Caco-2 (cell line): ENCODE data around the gene ADAMTSL2. TPM values are rescaled to one million over a fixed set of nuclear protein-coding genes. Genes with fewer than 3 reads are reported as not detected.

Experiments used
- BruUV-seq: library from RNA; stranded (reverse); fragments of 400-500 nt; replicated peaks from 2 replicates; lab custom pipeline; 2021; lab: Mats Ljungman, UMichigan
- CTCF ChIA-PET: fragments of 300-600 bp; sonication (Branson Sonifier 250); formaldehyde crosslinking; loops from one replicate; lab custom pipeline; 2022; ENCODE audit warnings: antibody characterized with exemption; lab: Charles Lee
- POLR2A ChIA-PET: fragments of 300-600 bp; sonication (Branson Sonifier 250); formaldehyde crosslinking; loops from one replicate; lab custom pipeline; 2022; ENCODE audit warnings: antibody characterized with exemption; lab: Charles Lee
- DNase-seq, 2 experiments: peaks; one replicate each; pipeline versions ENCODE4 v3.0.0 to v3.0.0-alpha.2; 2020 to 2022
- H3K27me3 ChIP-seq: replicated peaks from 2 replicates; pipeline ENCODE4 v1.6.0; 2011; ENCODE audit warnings: low read length; ENCODE audit not compliant: control insufficient read depth, insufficient read depth
- H3K36me3 ChIP-seq: 2 replicates; pipeline ENCODE4 v1.5.1; 2011; ENCODE audit warnings: low read length; ENCODE audit not compliant: control insufficient read depth, insufficient read depth
- H3K4me1 ChIP-seq: fragments of 250-450 bp; sonication (Bioruptor Pico); 2 replicates; pipeline ENCODE4 v1.5.1; 2020; ENCODE audit warnings: mild to moderate bottlenecking
- H3K4me3 ChIP-seq: 2 replicates; pipeline ENCODE4 v1.5.1; 2011; ENCODE audit warnings: low read depth, mild to moderate bottlenecking, control low read depth, low read length
- H3K9me3 ChIP-seq: fragments of 250-450 bp; sonication (Bioruptor Pico); 2 replicates; pipeline ENCODE4 v1.5.1; 2020; ENCODE audit warnings: mild to moderate bottlenecking, moderate library complexity
- H3K27ac Mint-ChIP-seq: one replicate; pipeline ENCODE4 v1.8.0; 2022; ENCODE audit warnings: mixed read lengths; ENCODE audit not compliant: unreplicated experiment
- H3K27me3 Mint-ChIP-seq: one replicate; pipeline ENCODE4 v1.8.0; 2022; ENCODE audit warnings: mixed read lengths; ENCODE audit not compliant: insufficient read depth, unreplicated experiment
- H3K36me3 Mint-ChIP-seq: one replicate; pipeline ENCODE4 v1.8.0; 2022; ENCODE audit warnings: mild to moderate bottlenecking, mixed read lengths; ENCODE audit not compliant: insufficient read depth, unreplicated experiment
- H3K4me1 Mint-ChIP-seq: one replicate; pipeline ENCODE4 v1.8.0; 2022; ENCODE audit warnings: low read depth, mixed read lengths; ENCODE audit not compliant: unreplicated experiment
- H3K4me3 Mint-ChIP-seq: one replicate; pipeline ENCODE4 v1.8.0; 2022; ENCODE audit warnings: mild to moderate bottlenecking, moderate library complexity, mixed read lengths; ENCODE audit not compliant: unreplicated experiment
- H3K9me3 Mint-ChIP-seq: one replicate; pipeline ENCODE4 v1.8.0; 2022; ENCODE audit warnings: mixed read lengths; ENCODE audit not compliant: unreplicated experiment
- intact Hi-C: fragments of 100-400 bp; cut with micrococcal nuclease; formaldehyde crosslinking; loops from one replicate; pipeline ENCODE4 v1.10.0; 2022; ENCODE audit not compliant: unreplicated experiment
- total RNA-seq: library from RNA; stranded (reverse); gene quantifications from 2 replicates; pipeline ENCODE4 v1.2.3, GENCODE V29; 2022
- TF ChIP-seq, protein P1 (sequence below), 2 experiments: fragments of 200-600 bp in 1 of 2; IDR thresholded peaks; 1 replicate in 1 of 2; 2 replicates in 1 of 2; pipeline versions ENCODE4 v1.5.1 to v1.8.0; 2011 to 2022; ENCODE audit warnings: antibody characterized with exemption in 1 of 2, control low read depth in 1 of 2, inconsistent platforms in 1 of 2, low read depth in 1 of 2, low read length in 1 of 2, mild to moderate bottlenecking in 1 of 2, moderate library complexity in 1 of 2; ENCODE audit not compliant: insufficient read depth in 1 of 2, severe bottlenecking in 1 of 2, unreplicated experiment in 1 of 2

ADAMTSL2 gene
- total RNA-seq, 1 experiment from 2014 or later: 0.68 TPM

DNA sequence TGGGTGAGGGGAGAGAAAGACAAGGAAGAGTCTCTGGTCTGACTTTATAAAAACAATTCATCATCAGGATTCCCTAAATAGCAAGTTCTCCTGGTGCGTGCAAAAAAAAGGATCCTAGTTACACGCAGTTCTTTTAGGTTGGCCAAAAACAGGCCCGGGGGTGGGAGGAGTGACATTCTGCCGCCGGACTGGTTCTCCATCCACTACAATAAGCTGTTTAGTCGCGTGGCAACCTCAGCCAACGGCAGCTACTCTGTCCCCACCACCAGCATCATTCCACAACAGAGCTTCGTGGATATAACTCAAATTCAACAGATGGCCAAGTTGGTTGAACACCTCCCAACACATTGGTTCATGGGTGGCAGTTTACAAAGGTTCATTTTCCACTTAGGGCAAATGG, 77.5 kb downstream of the ADAMTSL2 start:
- BruUV-seq: no TSS peak

DNA sequence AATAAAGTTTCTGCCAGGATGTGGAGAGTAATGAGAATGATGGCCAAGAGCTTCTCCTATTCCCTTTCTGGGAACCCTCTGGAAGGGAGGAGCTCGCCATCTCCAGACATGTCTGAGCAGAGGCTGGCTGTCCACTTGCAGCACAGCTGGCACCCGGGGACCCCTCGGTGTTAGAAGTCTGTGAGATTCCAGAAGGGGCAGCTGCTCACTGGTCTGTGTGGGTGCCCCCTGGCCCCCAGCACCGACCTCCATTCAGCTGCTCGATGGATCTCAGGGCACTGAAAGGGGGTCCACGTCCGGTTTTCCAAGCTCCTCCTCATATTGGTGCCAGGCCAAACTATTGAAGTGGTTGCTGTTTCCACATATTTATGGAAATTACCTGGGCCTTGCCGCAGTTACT, 78.3 kb downstream of the ADAMTSL2 start:
- H3K4me3 ChIP-seq: no peak overlapping the region
- Mint-ChIP-seq H3K9me3 (no peaks in the 10 kb centered on the region), H3K27ac (no peak overlapping the region), H3K27me3 (peaks cover 14% of the 10 kb centered on the region), H3K4me3 (no peak overlapping the region), H3K36me3 (no peaks in the 10 kb centered on the region), H3K4me1 (no peaks in the 10 kb centered on the region)
- BruUV-seq: no TSS peak
- TF ChIP-seq, protein P1, sequence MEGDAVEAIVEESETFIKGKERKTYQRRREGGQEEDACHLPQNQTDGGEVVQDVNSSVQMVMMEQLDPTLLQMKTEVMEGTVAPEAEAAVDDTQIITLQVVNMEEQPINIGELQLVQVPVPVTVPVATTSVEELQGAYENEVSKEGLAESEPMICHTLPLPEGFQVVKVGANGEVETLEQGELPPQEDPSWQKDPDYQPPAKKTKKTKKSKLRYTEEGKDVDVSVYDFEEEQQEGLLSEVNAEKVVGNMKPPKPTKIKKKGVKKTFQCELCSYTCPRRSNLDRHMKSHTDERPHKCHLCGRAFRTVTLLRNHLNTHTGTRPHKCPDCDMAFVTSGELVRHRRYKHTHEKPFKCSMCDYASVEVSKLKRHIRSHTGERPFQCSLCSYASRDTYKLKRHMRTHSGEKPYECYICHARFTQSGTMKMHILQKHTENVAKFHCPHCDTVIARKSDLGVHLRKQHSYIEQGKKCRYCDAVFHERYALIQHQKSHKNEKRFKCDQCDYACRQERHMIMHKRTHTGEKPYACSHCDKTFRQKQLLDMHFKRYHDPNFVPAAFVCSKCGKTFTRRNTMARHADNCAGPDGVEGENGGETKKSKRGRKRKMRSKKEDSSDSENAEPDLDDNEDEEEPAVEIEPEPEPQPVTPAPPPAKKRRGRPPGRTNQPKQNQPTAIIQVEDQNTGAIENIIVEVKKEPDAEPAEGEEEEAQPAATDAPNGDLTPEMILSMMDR (IDR thresholded peaks at IDR 0.05; ENCODE audit: insufficient read depth in 1 of 2, low read depth in 1 of 2, low read length in 1 of 2, severe bottlenecking in 1 of 2, unreplicated experiment in 1 of 2): no peak
- DNase-seq: no peak
- intact Hi-C loops: no loop called here
- no peaks in the 10 kb centered on the region for H3K4me1 ChIP-seq
- no peaks in the 10 kb centered on the region; the same call in none of the 2 replicates for H3K27me3 ChIP-seq
- no peaks in the 10 kb centered on the region for H3K9me3 ChIP-seq
- ChIA-PET CTCF (interaction anchor here (0.6 kb wide), 1 partner anchor 116 kb away, joined by 6 read pairs; no protein-coding TSS in a partner anchor), POLR2A (no interaction called here)
- H3K36me3 ChIP-seq: no peaks in the 10 kb centered on the region

More for the DNA sequence above, 77.5 kb downstream of the ADAMTSL2 start:
- Histone ChIP-seq H3K9me3 (no peaks in the 10 kb centered on the region), H3K36me3 (no peaks in the 10 kb centered on the region), H3K27me3 (no peaks in the 10 kb centered on the region; the same call in none of the 2 replicates), H3K4me3 (no peak overlapping the region), H3K4me1 (no peaks in the 10 kb centered on the region)
- Mint-ChIP-seq H3K9me3 (no peaks in the 10 kb centered on the region), H3K27ac (no peak overlapping the region), H3K4me3 (no peak overlapping the region), H3K27me3 (peaks cover 12% of the 10 kb centered on the region), H3K4me1 (no peaks in the 10 kb centered on the region), H3K36me3 (no peaks in the 10 kb centered on the region)
- intact Hi-C loops: no loop called here
- TF ChIP-seq, protein P1 (IDR thresholded peaks at IDR 0.05; ENCODE audit: insufficient read depth in 1 of 2, low read depth in 1 of 2, low read length in 1 of 2, severe bottlenecking in 1 of 2, unreplicated experiment in 1 of 2): no peak
- POLR2A ChIA-PET: interaction anchor here (0.6 kb wide), 1 partner anchor 58 kb away, joined by 8 read pairs; no protein-coding TSS in a partner anchor
- CTCF ChIA-PET: interaction anchor here (0.6 kb wide), 1 partner anchor 116 kb away, joined by 6 read pairs; no protein-coding TSS in a partner anchor
- no peak for DNase-seq

DNA sequence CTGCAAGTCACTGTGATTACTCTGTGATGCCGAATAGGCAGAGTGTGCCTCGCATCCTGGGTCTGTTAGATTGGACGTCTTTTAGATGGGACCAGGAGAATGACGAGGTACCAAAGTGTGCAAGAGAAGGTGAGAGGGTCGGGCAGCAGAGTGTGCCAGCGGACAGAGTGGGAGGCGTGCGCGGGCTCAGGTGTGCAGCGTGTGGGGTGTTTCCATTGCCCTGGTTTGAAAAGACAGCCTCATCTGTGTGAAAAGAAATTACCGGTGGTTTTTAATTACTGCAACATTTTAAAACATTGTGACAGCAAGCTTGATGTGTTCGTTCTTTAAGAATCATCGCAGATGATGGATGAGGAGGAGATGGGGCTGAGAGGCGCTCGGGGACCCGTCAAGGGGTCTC, 78.9 kb downstream of the ADAMTSL2 start:
- no peak overlapping the region for H3K27ac Mint-ChIP-seq
- no peaks in the 10 kb centered on the region for H3K9me3 ChIP-seq
- H3K27me3 ChIP-seq: no peaks in the 10 kb centered on the region; the same call in 1 of the 2 replicates
- no peaks in the 10 kb centered on the region for H3K4me1 Mint-ChIP-seq
- DNase-seq: no peak
- H3K4me3 ChIP-seq: no peak overlapping the region
- no TSS peak for BruUV-seq
- H3K4me1 ChIP-seq: no peaks in the 10 kb centered on the region
- no peaks in the 10 kb centered on the region for H3K36me3 ChIP-seq
- intact Hi-C loops: no loop called here
- no peaks in the 10 kb centered on the region for H3K36me3 Mint-ChIP-seq
- TF ChIP-seq, protein P1 (IDR thresholded peaks at IDR 0.05; ENCODE audit: insufficient read depth in 1 of 2, low read depth in 1 of 2, low read length in 1 of 2, severe bottlenecking in 1 of 2, unreplicated experiment in 1 of 2): no peak
- no peaks in the 10 kb centered on the region for H3K9me3 Mint-ChIP-seq
- no peak overlapping the region for H3K4me3 Mint-ChIP-seq
- H3K27me3 Mint-ChIP-seq: peaks cover 18% of the 10 kb centered on the region
- POLR2A ChIA-PET: no interaction called here
- CTCF ChIA-PET: no interaction called here
